Stimulated activated effector memory CD8-positive, alpha-beta T cell treated with anti-CD3 and anti-CD28 coated beads, Interleukin-12 subunit alpha, Interleukin-12 subunit beta, amount 100 ng/mL, for 72 hours (primary cell): Measurements from ENCODE around the gene TNS3.
A peak's percentile ranks its signal among the peaks of the same experiment; 100 is the strongest.
"Not testable (repeated sequence)": the region's sequence is repeated elsewhere in the genome, so short reads cannot be mapped to it uniquely, and the experiment has no call there.

Experiments used
- ATAC-seq: fragments of 150-1000 bp; cut with Tn5 transposase; 2 replicates; pipeline ENCODE4 v1.10.0; 2021
- DNase-seq, 2 donors: peaks; one replicate each; pipeline ENCODE4 v3.0.0; 2021 to 2022; ENCODE audit warnings: low spot score in 2 of 2
- H3K27ac Mint-ChIP-seq: one replicate; pipeline ENCODE4 v1.8.0; 2022; ENCODE audit warnings: mild to moderate bottlenecking, mixed read lengths
- H3K36me3 Mint-ChIP-seq: one replicate; pipeline ENCODE4 v1.8.0; 2022; ENCODE audit warnings: mild to moderate bottlenecking, mixed read lengths
- H3K4me1 Mint-ChIP-seq: one replicate; pipeline ENCODE4 v1.8.0; 2022; ENCODE audit warnings: mixed read lengths
- H3K4me3 Mint-ChIP-seq: one replicate; pipeline ENCODE4 v1.8.0; 2022; ENCODE audit warnings: mild to moderate bottlenecking, mixed read lengths
- H3K9me3 Mint-ChIP-seq: one replicate; pipeline ENCODE4 v1.8.0; 2022; ENCODE audit warnings: mixed read lengths

TNS3 gene

GRCh38 chr7:47264021-47264651, 317.8 kb downstream of the TNS3 start:
- Mint-ChIP-seq H3K4me1 (no peaks in the 10 kb centered on the region), H3K9me3 (no peaks in the 10 kb centered on the region), H3K4me3 (no peak overlapping the region), H3K36me3 (no peaks in the 10 kb centered on the region), H3K27ac (no peak overlapping the region)
- DNase-seq (no peak), ATAC-seq (no peak)

- no peak overlapping the region for H3K27ac Mint-ChIP-seq
- H3K9me3 Mint-ChIP-seq: no peaks in the 10 kb centered on the region
- no peaks in the 10 kb centered on the region for H3K4me1 Mint-ChIP-seq
- H3K36me3 Mint-ChIP-seq: no peaks in the 10 kb centered on the region
- H3K4me3 Mint-ChIP-seq: no peak overlapping the region
- DNase-seq (no peak), ATAC-seq (no peak)
These were observed 319.0 kb downstream of the TNS3 start for GRCh38 chr7:47262881-47263280.

GRCh38 chr7:47262160-47262559, 319.8 kb downstream of the TNS3 start:
- DNase-seq, H3K27ac Mint-ChIP-seq, ATAC-seq, H3K4me1 Mint-ChIP-seq, H3K36me3 Mint-ChIP-seq, H3K9me3 Mint-ChIP-seq, H3K4me3 Mint-ChIP-seq: not testable (repeated sequence)

GRCh38 chr7:47260270-47260669, 321.6 kb downstream of the TNS3 start:
- no peak for DNase-seq
- Mint-ChIP-seq H3K9me3 (no peaks in the 10 kb centered on the region), H3K27ac (no peak overlapping the region), H3K36me3 (no peaks in the 10 kb centered on the region), H3K4me3 (no peak overlapping the region), H3K4me1 (no peaks in the 10 kb centered on the region)
- no peak for ATAC-seq

GRCh38 chr7:47259682-47260081, 322.2 kb downstream of the TNS3 start:
- Mint-ChIP-seq H3K9me3 (no peaks in the 10 kb centered on the region), H3K4me3 (no peak overlapping the region), H3K27ac (no peak overlapping the region), H3K4me1 (no peaks in the 10 kb centered on the region), H3K36me3 (no peaks in the 10 kb centered on the region)
- DNase-seq (no peak), ATAC-seq (no peak)

- Mint-ChIP-seq H3K9me3 (no peaks in the 10 kb centered on the region), H3K36me3 (no peaks in the 10 kb centered on the region), H3K27ac (no peak overlapping the region), H3K4me1 (no peaks in the 10 kb centered on the region), H3K4me3 (no peak overlapping the region)
- no peak for DNase-seq
- no peak for ATAC-seq
These were observed 323.1 kb downstream of the TNS3 start for GRCh38 chr7:47258798-47259197.

- H3K9me3 Mint-ChIP-seq: no peaks in the 10 kb centered on the region
- no peak overlapping the region for H3K4me3 Mint-ChIP-seq
- DNase-seq (no peak), ATAC-seq (no peak)
- no peaks in the 10 kb centered on the region for H3K4me1 Mint-ChIP-seq
- no peak overlapping the region for H3K27ac Mint-ChIP-seq
- H3K36me3 Mint-ChIP-seq: no peaks in the 10 kb centered on the region
These were observed 325.9 kb downstream of the TNS3 start for GRCh38 chr7:47256016-47256415.

GRCh38 chr7:47255441-47255840, 326.5 kb downstream of the TNS3 start:
- ATAC-seq (no peak), DNase-seq (no peak)
- Mint-ChIP-seq H3K9me3 (no peaks in the 10 kb centered on the region), H3K4me1 (no peaks in the 10 kb centered on the region), H3K36me3 (no peaks in the 10 kb centered on the region), H3K4me3 (no peak overlapping the region), H3K27ac (no peak overlapping the region)

- H3K27ac Mint-ChIP-seq: no peak overlapping the region
- DNase-seq (no peak), ATAC-seq (no peak)
- H3K4me1 Mint-ChIP-seq: no peaks in the 10 kb centered on the region
- no peaks in the 10 kb centered on the region for H3K36me3 Mint-ChIP-seq
- no peak overlapping the region for H3K4me3 Mint-ChIP-seq
- H3K9me3 Mint-ChIP-seq: no peaks in the 10 kb centered on the region
These were observed 326.9 kb downstream of the TNS3 start for GRCh38 chr7:47255007-47255406.

GRCh38 chr7:47254081-47254977, 327.6 kb downstream of the TNS3 start:
- Mint-ChIP-seq H3K9me3 (no peaks in the 10 kb centered on the region), H3K36me3 (no peaks in the 10 kb centered on the region), H3K4me3 (no peak overlapping the region), H3K27ac (no peak overlapping the region), H3K4me1 (no peaks in the 10 kb centered on the region)
- ATAC-seq (peak; percentile 63), DNase-seq (peak in 1 of 2 donors; percentile 21)

GRCh38 chr7:47253650-47254080, 328.2 kb downstream of the TNS3 start:
- ATAC-seq (peak; percentile 46), DNase-seq (no peak)
- Mint-ChIP-seq H3K9me3 (no peaks in the 10 kb centered on the region), H3K4me1 (no peaks in the 10 kb centered on the region), H3K36me3 (no peaks in the 10 kb centered on the region), H3K4me3 (no peak overlapping the region), H3K27ac (no peak overlapping the region)

GRCh38 chr7:47252675-47253074, 329.2 kb downstream of the TNS3 start:
- no peaks in the 10 kb centered on the region for H3K36me3 Mint-ChIP-seq
- ATAC-seq (no peak), DNase-seq (no peak)
- H3K27ac Mint-ChIP-seq: no peak overlapping the region
- H3K4me3 Mint-ChIP-seq: no peak overlapping the region
- H3K9me3 Mint-ChIP-seq: no peaks in the 10 kb centered on the region
- no peaks in the 10 kb centered on the region for H3K4me1 Mint-ChIP-seq

GRCh38 chr7:47249361-47249760, 332.6 kb downstream of the TNS3 start:
- ATAC-seq (no peak), DNase-seq (no peak)
- Mint-ChIP-seq H3K4me1 (no peaks in the 10 kb centered on the region), H3K4me3 (no peak overlapping the region), H3K36me3 (no peaks in the 10 kb centered on the region), H3K27ac (no peak overlapping the region), H3K9me3 (peaks cover 2% of the 10 kb centered on the region)

GRCh38 chr7:47248797-47249196, 333.1 kb downstream of the TNS3 start:
- Mint-ChIP-seq H3K9me3 (peaks cover 3% of the 10 kb centered on the region), H3K4me1 (no peaks in the 10 kb centered on the region), H3K27ac (no peak overlapping the region), H3K36me3 (no peaks in the 10 kb centered on the region), H3K4me3 (no peak overlapping the region)
- ATAC-seq (no peak), DNase-seq (no peak)

GRCh38 chr7:47247132-47247531, 334.8 kb downstream of the TNS3 start:
- H3K27ac Mint-ChIP-seq: no peak overlapping the region
- no peak for ATAC-seq

GRCh38 chr7:47244692-47245091, 337.2 kb downstream of the TNS3 start:
- H3K9me3 Mint-ChIP-seq: peaks cover 3% of the 10 kb centered on the region
- ATAC-seq (no peak), DNase-seq (no peak)
- no peak overlapping the region for H3K4me3 Mint-ChIP-seq
- H3K4me1 Mint-ChIP-seq: no peaks in the 10 kb centered on the region
- H3K36me3 Mint-ChIP-seq: no peaks in the 10 kb centered on the region
- H3K27ac Mint-ChIP-seq: no peak overlapping the region

More at GRCh38 chr7:47247132-47247531, 334.8 kb downstream of the TNS3 start:
- no peak for DNase-seq
- no peaks in the 10 kb centered on the region for H3K36me3 Mint-ChIP-seq
- H3K4me1 Mint-ChIP-seq: no peaks in the 10 kb centered on the region
- peaks cover 3% of the 10 kb centered on the region for H3K9me3 Mint-ChIP-seq
- no peak overlapping the region for H3K4me3 Mint-ChIP-seq
